Transverse colon (tissue), 4 donors: ENCODE data around the gene CAPN7. TPM values are rescaled to one million over a fixed set of nuclear protein-coding genes. Genes with fewer than 3 reads are reported as not detected.
"Not testable (repeated sequence)": the region's sequence is repeated elsewhere in the genome, so short reads cannot be mapped to it uniquely, and the experiment has no call there.

Experiments
- DNase-seq: peaks from one replicate; pipeline ENCODE4 v3.0.0-alpha.2; 2019
- H3K27ac ChIP-seq, 4 donors: fragments of 200-600 bp; sonication (generic); 2 replicates each; pipeline ENCODE4 v1.5.1; 2016 to 2018; ENCODE audit warnings: inconsistent platforms in 4 of 4
- H3K27me3 ChIP-seq: fragments of 200-600 bp; sonication (generic); 2 replicates; pipeline ENCODE4 v1.5.1; 2017; ENCODE audit warnings: inconsistent platforms
- H3K36me3 ChIP-seq, 4 donors: fragments of 200-600 bp; sonication (generic); 2 replicates each; pipeline ENCODE4 v1.5.1; 2017 to 2019; ENCODE audit warnings: inconsistent platforms in 4 of 4
- H3K4me1 ChIP-seq, 4 donors: fragments of 200-600 bp; sonication (generic); 2 replicates each; pipeline ENCODE4 v1.5.1; 2017 to 2020; ENCODE audit warnings: inconsistent platforms in 4 of 4
- H3K4me3 ChIP-seq, 4 donors: fragments of 200-600 bp; sonication (generic); 1 replicate in 1 of 4; 2 replicates in 3 of 4; pipeline versions ENCODE4 v1.5.1 to v1.6.1; 2017 to 2019; ENCODE audit warnings: inconsistent platforms in 4 of 4
- H3K9me3 ChIP-seq, 2 donors: fragments of 200-600 bp; sonication (generic); 2 replicates each; pipeline ENCODE4 v1.5.1; 2017 to 2019; ENCODE audit warnings: inconsistent platforms in 2 of 2
- EP300 ChIP-seq: sonication (generic); formaldehyde crosslinking; IDR thresholded peaks from one replicate; pipeline ENCODE4 v1.6.1; 2017; ENCODE audit warnings: antibody characterized with exemption, low read depth
- POLR2A ChIP-seq: fragments of 450-650 bp; IDR thresholded peaks from one replicate; pipeline ENCODE4 v1.6.1; 2016; ENCODE audit warnings: antibody characterized with exemption, mild to moderate bottlenecking, moderate library complexity
- POLR2AphosphoS5 ChIP-seq, 3 donors: sonication (generic); formaldehyde crosslinking; IDR thresholded peaks; one replicate each; pipeline ENCODE4 v1.6.1; 2016; ENCODE audit warnings: antibody characterized with exemption in 3 of 3
- WGBS, 2 donors: methylation state at CpG; one replicate each; pipeline ENCODE4 v1.1.5; 2018; ENCODE audit warnings: low coverage in 1 of 2; 5-methylcytosine and 5-hydroxymethylcytosine counted together
- in situ Hi-C, 4 donors: fragments of 200-750 bp; cut with MboI; loops; one replicate each; pipeline versions ENCODE4 v1.15.0 to v1.15.1; 2017; ENCODE audit warnings: low sequenced_read_pairs in 3 of 4, low pct_ligation_motif_present in 1 of 4, low pct_unique_long_range_greater_than_20kb in 1 of 4
- intact Hi-C: fragments of 100-400 bp; cut with DNase I; formaldehyde crosslinking; loops from one replicate; pipeline ENCODE4 v1.15.1; 2023; ENCODE audit warnings: low total_unique reads
- total RNA-seq, 4 donors: library from RNA; depleted of rRNA; stranded (reverse); fragments of >200 nt; gene quantifications; one replicate each; pipeline ENCODE4 v1.1.0, GENCODE V29; 2016
- TF ChIP-seq, protein P1 (sequence below), 5 experiments: fragments of 200-600 bp in 3 of 5; fragments of 450-650 bp in 2 of 5; sonication (generic) in 3 of 5; IDR thresholded peaks; 1 replicate in 2 of 5; 2 replicates in 3 of 5; pipeline ENCODE4 v1.5.1; 2016 to 2017; ENCODE audit warnings: antibody characterized with exemption in 5 of 5, inconsistent platforms in 3 of 5, mild to moderate bottlenecking in 2 of 5, moderate library complexity in 1 of 5

The CAPN7 gene
- total RNA-seq, 4 donors from 2014 or later, result 12.1 to 78.4 (median 48.8) TPM

DNA sequence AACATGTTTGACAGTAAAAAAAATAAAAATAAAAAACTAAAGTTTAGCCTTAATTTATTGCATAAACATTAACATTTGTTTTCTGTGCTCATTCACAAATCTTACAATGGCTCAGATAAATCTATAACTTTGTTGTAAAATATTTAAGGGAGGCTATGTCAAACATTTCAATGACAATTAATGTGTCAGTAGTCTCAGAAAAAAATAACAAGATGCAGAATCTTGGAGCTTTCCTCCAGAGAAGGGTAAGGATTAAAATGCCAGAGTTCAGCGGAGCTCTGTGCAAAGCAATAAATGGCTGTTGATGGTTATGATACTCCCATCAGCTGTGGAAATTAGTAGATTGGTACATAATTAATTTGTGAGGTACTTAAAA, 20.0 kb upstream of the CAPN7 start:
- intact Hi-C loops (no loop called here), in situ Hi-C loops (no loop called here)
- Histone ChIP-seq H3K27ac (no peak overlapping the region), H3K4me1 (no peaks in the 10 kb centered on the region), H3K27me3 (no peaks in the 10 kb centered on the region), H3K36me3 (no peaks in the 10 kb centered on the region), H3K4me3 (no peak overlapping the region), H3K9me3 (no peaks in the 10 kb centered on the region)
- WGBS, 2 donors, result 67 to 83% methylated on average over 1 of the region's 1 CpG
- DNase-seq, result no peak
- TF ChIP-seq POLR2A (no peak), EP300 (no peak), POLR2AphosphoS5 (IDR thresholded peaks at IDR 0.05) (no peak)
- TF ChIP-seq, protein P1, sequence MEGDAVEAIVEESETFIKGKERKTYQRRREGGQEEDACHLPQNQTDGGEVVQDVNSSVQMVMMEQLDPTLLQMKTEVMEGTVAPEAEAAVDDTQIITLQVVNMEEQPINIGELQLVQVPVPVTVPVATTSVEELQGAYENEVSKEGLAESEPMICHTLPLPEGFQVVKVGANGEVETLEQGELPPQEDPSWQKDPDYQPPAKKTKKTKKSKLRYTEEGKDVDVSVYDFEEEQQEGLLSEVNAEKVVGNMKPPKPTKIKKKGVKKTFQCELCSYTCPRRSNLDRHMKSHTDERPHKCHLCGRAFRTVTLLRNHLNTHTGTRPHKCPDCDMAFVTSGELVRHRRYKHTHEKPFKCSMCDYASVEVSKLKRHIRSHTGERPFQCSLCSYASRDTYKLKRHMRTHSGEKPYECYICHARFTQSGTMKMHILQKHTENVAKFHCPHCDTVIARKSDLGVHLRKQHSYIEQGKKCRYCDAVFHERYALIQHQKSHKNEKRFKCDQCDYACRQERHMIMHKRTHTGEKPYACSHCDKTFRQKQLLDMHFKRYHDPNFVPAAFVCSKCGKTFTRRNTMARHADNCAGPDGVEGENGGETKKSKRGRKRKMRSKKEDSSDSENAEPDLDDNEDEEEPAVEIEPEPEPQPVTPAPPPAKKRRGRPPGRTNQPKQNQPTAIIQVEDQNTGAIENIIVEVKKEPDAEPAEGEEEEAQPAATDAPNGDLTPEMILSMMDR (IDR thresholded peaks at IDR 0.05), result no peak

DNA sequence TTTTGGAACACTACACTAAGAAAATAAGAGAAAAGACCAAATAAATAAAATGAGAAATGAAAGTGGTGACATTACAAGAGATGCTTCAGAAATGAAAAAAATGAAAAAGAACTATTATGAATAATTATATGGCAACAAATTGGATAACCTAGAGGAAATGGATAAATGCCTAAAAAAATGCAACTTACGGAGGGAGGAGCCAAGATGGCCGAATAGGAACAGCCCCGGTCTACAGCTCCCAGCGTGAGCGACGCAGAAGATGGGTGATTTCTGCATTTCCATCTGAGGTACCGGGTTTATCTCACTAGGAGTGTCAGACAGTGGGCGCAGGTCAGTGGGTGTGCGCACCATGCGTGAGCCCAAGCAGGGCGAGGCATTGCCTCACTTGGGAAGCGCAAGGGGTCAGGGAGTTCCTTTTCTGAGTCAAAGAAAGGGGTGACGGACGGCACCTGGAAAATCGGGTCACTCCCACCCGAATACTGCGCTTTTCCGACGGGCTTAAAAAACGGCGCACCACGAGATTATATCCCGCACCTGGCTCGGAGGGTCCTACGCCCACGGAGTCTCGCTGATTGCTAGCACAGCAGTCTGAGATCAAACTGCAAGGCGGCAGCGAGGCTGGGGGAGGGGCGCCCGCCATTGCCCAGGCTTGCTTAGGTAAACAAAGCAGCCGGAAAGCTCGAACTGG, 19.4 kb upstream of the CAPN7 start:
- H3K27me3 ChIP-seq, H3K4me1 ChIP-seq, DNase-seq, H3K27ac ChIP-seq, H3K36me3 ChIP-seq, in situ Hi-C loops, H3K9me3 ChIP-seq, intact Hi-C loops: not testable (repeated sequence)
- H3K4me3 ChIP-seq, result peak overlapping the region in 1 of 4 donors; percentile 11
- WGBS, 2 donors, result 71 to 86% methylated on average over 7 to 8 of the region's 33 CpGs

DNA sequence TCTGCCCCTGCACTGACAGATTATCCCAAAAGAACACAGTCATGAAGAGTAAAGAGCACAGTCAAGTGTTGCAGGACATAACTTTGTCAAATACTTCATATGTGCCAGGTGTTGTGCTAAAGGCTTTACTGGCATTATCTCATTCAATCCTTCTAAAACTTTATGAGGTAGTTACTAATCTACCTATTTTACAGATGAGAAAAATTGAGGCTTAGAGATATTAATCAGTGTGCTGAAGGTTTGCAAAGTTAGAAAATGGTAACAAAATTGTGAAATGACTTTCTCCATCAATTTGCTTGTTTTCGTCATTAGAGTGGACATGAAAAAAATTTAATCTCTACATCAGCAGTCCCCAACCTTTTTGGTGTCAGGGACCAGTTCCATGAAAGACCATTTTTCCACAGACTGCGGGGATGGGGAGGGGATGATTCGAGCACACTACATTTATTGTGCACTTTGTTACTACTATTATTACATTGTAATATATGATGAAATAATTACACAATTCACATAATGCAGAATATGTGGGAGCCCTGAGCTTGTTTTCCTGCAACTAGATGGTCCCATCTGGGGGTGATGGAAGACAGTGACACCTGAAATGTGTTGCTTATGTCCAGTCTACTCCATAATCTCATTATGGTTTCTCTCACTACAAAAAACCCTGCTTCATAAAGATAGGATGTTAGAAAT, 8.6 kb upstream of the CAPN7 start:
- 76 to 93% methylated on average over 3 of the region's 3 CpGs for WGBS, 2 donors
- H3K27me3 ChIP-seq, result no peaks in the 10 kb centered on the region
- no peak overlapping the region for H3K4me3 ChIP-seq
- no peaks in the 10 kb centered on the region for H3K4me1 ChIP-seq
- in situ Hi-C loops, result no loop called here
- intact Hi-C loops, result no loop called here
- H3K36me3 ChIP-seq, result no peaks in the 10 kb centered on the region
- no peak for TF ChIP-seq POLR2A
- no peak for DNase-seq
- no peaks in the 10 kb centered on the region for H3K9me3 ChIP-seq
- H3K27ac ChIP-seq, result no peak overlapping the region

DNA sequence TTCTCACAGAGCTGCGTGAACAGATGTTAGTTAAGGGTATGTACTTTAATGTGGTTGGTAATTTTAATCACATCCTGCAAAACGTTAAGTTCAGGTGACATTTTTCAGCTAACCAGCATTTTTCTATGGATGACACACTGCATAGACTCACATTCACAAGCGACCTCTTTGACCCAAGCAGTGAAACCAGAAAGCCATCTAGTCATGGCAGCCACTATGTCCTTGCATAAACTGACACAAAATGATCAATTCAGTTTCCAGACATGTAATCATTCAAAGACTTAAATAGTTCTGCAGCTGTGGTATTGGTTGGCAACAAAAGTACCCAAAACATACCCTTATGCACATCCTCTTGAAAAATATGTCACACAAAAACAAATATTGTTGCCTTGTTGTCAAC, 7.4 kb upstream of the CAPN7 start:
- no peaks in the 10 kb centered on the region for H3K9me3 ChIP-seq
- no peak overlapping the region for H3K4me3 ChIP-seq
- DNase-seq, result no peak
- no peaks in the 10 kb centered on the region for H3K4me1 ChIP-seq
- H3K36me3 ChIP-seq, result no peaks in the 10 kb centered on the region
- 65% methylated on average over 3 of the region's 3 CpGs; no CpG with 5 or more reads in 1 of the 2 donors for WGBS, 2 donors
- H3K27ac ChIP-seq, result no peak overlapping the region
- TF ChIP-seq POLR2AphosphoS5 (IDR thresholded peaks at IDR 0.05), result no peak
- TF ChIP-seq, protein P1 (IDR thresholded peaks at IDR 0.05), result no peak
- no peak for TF ChIP-seq EP300
- intact Hi-C loops (no loop called here), in situ Hi-C loops (no loop called here)
- no peaks in the 10 kb centered on the region for H3K27me3 ChIP-seq

DNA sequence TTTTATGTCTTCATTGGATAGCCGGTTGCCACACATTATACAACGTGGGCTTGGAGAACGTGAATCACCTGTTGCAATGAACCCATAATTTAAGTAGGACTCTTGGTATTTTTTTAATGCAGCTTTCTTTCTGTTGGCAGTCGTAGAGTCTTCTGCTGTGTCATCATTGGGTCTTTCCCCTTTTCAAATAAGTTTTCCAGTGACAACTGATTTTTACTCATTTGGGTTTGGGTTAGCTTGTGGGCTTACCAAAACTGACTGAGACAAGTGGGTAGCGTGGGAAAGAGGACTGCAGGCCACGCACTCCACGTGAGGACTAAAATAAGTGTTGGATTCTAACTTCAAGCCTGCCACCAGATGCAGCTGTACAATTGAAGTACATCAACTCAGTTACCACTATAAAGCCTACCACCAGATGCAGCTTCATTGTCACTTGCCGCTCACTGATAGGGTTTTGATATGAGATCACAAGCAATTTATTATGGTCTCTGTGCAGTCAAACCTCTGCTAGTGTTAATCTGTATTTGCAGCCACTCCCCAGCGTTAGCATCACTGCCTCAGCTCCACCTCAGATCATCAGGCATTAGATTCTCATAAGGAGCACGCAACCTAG, 6.4 kb upstream of the CAPN7 start:
- intact Hi-C loops (loop anchor here (5.0 to 10.0 kb wide), 2 partner anchors 92 to 205 kb away; no protein-coding TSS in a partner anchor), in situ Hi-C loops (loop anchor here in 3 of 4 donors (5.0 to 25.0 kb wide), 4 partner anchors 95 to 1063 kb away; partner anchors contain the start of genes DPH3 (in 1 of the 3) and OXNAD1 (in 1 of the 3))
- H3K36me3 ChIP-seq, result no peaks in the 10 kb centered on the region
- 74 to 85% methylated on average over 4 to 10 of the region's 10 CpGs for WGBS, 2 donors
- no peak for DNase-seq
- no peaks in the 10 kb centered on the region for H3K27me3 ChIP-seq
- TF ChIP-seq POLR2AphosphoS5 (IDR thresholded peaks at IDR 0.05), result no peak
- no peak for TF ChIP-seq POLR2A
- TF ChIP-seq, protein P1 (IDR thresholded peaks at IDR 0.05), result no peak
- no peak for TF ChIP-seq EP300
- H3K4me1 ChIP-seq, result no peaks in the 10 kb centered on the region
- H3K9me3 ChIP-seq, result no peaks in the 10 kb centered on the region
- no peak overlapping the region for H3K27ac ChIP-seq
- H3K4me3 ChIP-seq, result no peak overlapping the region
